Nephron (organoid): ENCODE data around the gene ASTN2.

ENCODE experiments used
- H3K27ac Mint-ChIP-seq, 3 experiments: 2 replicates each; pipeline ENCODE4 v1.8.0; 2020; ENCODE audit warnings: mixed read lengths in 3 of 3, mild to moderate bottlenecking in 2 of 3, moderate library complexity in 1 of 3
- H3K27me3 Mint-ChIP-seq: 2 replicates; pipeline ENCODE4 v1.8.0; 2021; ENCODE audit warnings: low read depth, mild to moderate bottlenecking, moderate library complexity, mixed read lengths
- H3K36me3 Mint-ChIP-seq: 2 replicates; pipeline ENCODE4 v1.8.0; 2020; ENCODE audit warnings: low read depth, mixed read lengths
- H3K4me1 Mint-ChIP-seq: 2 replicates; pipeline ENCODE4 v1.8.0; 2020; ENCODE audit warnings: mixed read lengths
- H3K4me3 Mint-ChIP-seq, 3 experiments: 2 replicates each; pipeline ENCODE4 v1.8.0; 2020; ENCODE audit warnings: mild to moderate bottlenecking in 3 of 3, mixed read lengths in 3 of 3, moderate library complexity in 2 of 3
- H3K9me3 Mint-ChIP-seq: 2 replicates; pipeline ENCODE4 v1.8.0; 2020; ENCODE audit warnings: mixed read lengths
- TF ChIP-seq, protein P1 (sequence below), 3 experiments: fragments of 200-600 bp; sonication (generic); IDR thresholded peaks; one replicate each; pipeline ENCODE4 v1.5.0; 2021; ENCODE audit warnings: antibody characterized with exemption in 3 of 3; ENCODE audit not compliant: unreplicated experiment in 3 of 3

ASTN2 gene

DNA sequence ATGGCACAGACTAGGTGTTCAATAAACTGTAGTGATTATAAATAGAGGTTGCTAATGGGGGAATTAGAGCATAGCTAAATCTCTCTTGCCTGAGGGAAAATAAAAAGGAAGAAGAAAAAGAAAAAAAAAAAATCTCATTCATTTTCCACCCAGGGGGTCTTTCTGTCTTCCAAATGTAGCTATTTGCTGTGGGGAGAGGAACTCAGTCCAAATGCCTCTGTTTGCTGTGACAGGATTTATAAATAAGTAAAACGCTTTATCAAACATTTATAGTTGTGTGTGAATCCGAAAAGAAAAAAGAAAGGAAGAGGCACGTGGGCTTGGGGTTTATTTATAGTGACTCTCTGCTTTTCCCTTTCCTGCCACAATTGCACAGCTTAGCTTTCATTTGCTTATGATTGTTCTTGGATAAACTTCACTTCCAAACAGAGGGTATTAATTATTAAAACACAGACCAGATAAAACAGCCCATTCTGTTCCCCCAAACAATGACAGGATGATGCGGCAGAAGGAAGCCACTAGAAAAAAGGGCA, 245.7 kb downstream of the ASTN2 start:
- no peak overlapping the region for H3K27ac Mint-ChIP-seq
- H3K4me3 Mint-ChIP-seq, result no peak overlapping the region
- H3K9me3 Mint-ChIP-seq, result no peaks in the 10 kb centered on the region
- no peaks in the 10 kb centered on the region for H3K27me3 Mint-ChIP-seq
- no peaks in the 10 kb centered on the region for H3K4me1 Mint-ChIP-seq
- H3K36me3 Mint-ChIP-seq, result no peaks in the 10 kb centered on the region
- TF ChIP-seq, protein P1, sequence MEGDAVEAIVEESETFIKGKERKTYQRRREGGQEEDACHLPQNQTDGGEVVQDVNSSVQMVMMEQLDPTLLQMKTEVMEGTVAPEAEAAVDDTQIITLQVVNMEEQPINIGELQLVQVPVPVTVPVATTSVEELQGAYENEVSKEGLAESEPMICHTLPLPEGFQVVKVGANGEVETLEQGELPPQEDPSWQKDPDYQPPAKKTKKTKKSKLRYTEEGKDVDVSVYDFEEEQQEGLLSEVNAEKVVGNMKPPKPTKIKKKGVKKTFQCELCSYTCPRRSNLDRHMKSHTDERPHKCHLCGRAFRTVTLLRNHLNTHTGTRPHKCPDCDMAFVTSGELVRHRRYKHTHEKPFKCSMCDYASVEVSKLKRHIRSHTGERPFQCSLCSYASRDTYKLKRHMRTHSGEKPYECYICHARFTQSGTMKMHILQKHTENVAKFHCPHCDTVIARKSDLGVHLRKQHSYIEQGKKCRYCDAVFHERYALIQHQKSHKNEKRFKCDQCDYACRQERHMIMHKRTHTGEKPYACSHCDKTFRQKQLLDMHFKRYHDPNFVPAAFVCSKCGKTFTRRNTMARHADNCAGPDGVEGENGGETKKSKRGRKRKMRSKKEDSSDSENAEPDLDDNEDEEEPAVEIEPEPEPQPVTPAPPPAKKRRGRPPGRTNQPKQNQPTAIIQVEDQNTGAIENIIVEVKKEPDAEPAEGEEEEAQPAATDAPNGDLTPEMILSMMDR (IDR thresholded peaks at IDR 0.05; ENCODE audit: unreplicated experiment in 3 of 3), result no peak

DNA sequence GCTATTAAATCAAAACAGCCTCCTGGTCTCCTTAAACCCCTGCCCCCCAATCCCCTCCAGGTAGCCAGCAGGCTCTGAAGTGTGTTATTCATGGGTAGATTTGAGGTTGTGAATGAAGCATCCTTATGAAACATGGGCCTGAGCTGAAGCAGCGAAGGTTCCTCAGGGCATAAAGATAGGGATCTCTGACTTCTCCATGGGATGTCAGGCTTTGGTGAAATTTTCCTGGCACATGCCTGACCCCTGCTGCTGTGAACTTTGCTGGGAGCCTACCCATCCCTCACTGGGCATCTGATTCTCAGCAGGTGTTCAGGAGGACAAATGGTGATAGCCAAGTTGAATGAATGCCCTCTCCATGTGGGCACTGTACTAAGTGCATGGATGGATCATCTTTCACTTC, 250.3 kb downstream of the ASTN2 start:
- Mint-ChIP-seq H3K4me3 (no peak overlapping the region), H3K36me3 (no peaks in the 10 kb centered on the region), H3K4me1 (no peaks in the 10 kb centered on the region), H3K27ac (no peak overlapping the region), H3K27me3 (peaks cover 10% of the 10 kb centered on the region), H3K9me3 (no peaks in the 10 kb centered on the region)
- TF ChIP-seq, protein P1 (IDR thresholded peaks at IDR 0.05; ENCODE audit: unreplicated experiment in 3 of 3), result no peak

DNA sequence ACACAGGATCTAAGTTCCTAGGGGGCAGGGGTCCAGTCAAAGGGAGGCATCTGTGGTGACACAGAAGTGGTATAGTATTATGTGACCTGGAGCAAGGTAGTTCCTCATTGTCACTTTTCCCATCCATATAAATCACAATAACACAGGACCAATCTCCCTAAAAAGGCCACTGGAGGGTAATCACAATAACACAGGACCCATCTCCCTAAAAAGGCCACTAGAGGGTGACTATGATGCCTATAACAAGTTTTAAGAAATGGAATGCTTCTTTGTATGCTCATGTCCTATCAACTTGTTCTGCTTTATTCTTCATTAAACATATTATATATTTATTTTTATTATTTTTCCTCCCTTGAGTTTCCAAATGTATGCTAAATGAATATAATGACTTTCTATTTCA, 254.6 kb downstream of the ASTN2 start:
- H3K4me3 Mint-ChIP-seq, result no peak overlapping the region
- no peaks in the 10 kb centered on the region for H3K4me1 Mint-ChIP-seq
- H3K27ac Mint-ChIP-seq, result no peak overlapping the region
- TF ChIP-seq, protein P1 (IDR thresholded peaks at IDR 0.05; ENCODE audit: unreplicated experiment in 3 of 3), result no peak
- no peaks in the 10 kb centered on the region for H3K9me3 Mint-ChIP-seq
- H3K36me3 Mint-ChIP-seq, result no peaks in the 10 kb centered on the region
- H3K27me3 Mint-ChIP-seq, result peaks cover 16% of the 10 kb centered on the region

DNA sequence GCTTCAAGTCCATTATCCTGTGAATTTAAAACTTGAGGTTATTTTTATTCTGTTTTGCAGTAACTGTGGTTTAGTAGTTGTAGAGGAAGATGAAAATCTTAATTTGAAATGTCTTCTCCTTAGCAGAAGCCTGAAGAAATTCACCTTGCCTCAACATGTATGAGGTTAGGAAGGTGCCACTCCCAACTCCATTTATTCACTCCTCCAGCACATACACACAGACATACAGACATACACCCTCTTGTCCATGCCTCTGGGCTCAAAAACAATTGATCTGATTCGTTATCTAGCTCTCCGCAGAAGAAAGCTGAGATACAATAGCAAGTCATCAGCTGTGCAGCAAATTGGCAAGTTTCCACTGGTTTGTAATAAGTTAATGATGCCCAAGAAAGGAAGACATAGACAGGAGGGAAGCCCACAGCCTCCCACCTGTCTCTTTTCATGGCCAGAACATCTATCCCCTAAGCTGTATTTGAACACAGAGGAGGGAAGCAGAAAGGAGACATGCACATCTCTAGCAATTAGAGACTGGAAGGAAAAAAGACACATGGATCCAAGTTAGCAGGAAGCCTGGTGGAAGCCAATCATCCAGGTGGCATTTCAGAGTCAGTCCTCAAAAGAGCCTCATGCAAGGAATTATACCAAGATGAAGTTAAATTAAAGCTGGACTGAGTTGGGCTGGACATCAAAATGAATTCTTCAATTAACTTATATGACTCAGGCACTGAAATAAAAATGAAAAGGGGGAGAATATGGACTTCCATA, 257.9 kb downstream of the ASTN2 start:
- Mint-ChIP-seq H3K27me3 (peaks cover 8% of the 10 kb centered on the region), H3K36me3 (no peaks in the 10 kb centered on the region), H3K9me3 (no peaks in the 10 kb centered on the region), H3K4me1 (no peaks in the 10 kb centered on the region), H3K27ac (no peak overlapping the region), H3K4me3 (no peak overlapping the region)
- TF ChIP-seq, protein P1 (IDR thresholded peaks at IDR 0.05; ENCODE audit: unreplicated experiment in 3 of 3), result no peak

DNA sequence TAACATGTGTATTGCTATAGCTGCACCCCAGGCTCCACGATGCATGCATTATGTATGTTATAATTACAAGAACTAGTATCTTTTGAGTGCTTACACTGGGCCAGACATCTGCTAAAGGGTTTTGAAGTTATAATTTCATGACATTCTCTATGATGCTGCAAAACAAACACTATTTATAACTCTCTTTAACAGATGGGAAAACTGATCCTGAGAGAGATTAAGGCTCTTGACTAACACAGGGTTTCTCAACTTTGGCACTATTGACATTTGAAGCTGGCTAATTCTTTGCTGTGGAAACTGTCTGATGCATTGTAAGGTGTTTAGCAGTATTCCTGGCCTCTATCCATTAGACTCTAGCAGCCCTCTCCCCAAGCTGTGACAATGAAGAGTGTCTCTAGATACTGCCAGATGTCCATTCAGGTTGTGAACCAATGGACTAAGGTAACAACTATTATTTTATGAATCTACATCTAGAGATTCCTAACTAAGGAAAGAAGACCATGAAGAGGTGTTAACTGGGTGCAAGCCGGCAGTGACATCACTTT, 258.6 kb downstream of the ASTN2 start:
- Mint-ChIP-seq H3K4me1 (no peaks in the 10 kb centered on the region), H3K36me3 (no peaks in the 10 kb centered on the region), H3K4me3 (no peak overlapping the region), H3K9me3 (no peaks in the 10 kb centered on the region), H3K27me3 (peaks cover 10% of the 10 kb centered on the region), H3K27ac (no peak overlapping the region)
- TF ChIP-seq, protein P1 (IDR thresholded peaks at IDR 0.05; ENCODE audit: unreplicated experiment in 3 of 3), result no peak
